ENCODE measurements around the gene SS18L1. TPM values are rescaled to one million over a fixed set of nuclear protein-coding genes. Genes with fewer than 3 reads are reported as not detected.
A peak's percentile ranks its signal among the peaks of the same experiment; 100 is the strongest.

SS18L1 gene
- total RNA-seq, 1 donor from 2014 or later, result 19.9 TPM

- H3K9me3 Mint-ChIP-seq (ENCODE audit: unreplicated experiment), result no peaks in the 10 kb centered on the region
- no peaks in the 10 kb centered on the region for H3K27me3 Mint-ChIP-seq (ENCODE audit: unreplicated experiment)
- no peak for DNase-seq (ENCODE audit: extremely low spot score, unreplicated experiment)
- H3K4me1 Mint-ChIP-seq (ENCODE audit: unreplicated experiment), result peaks cover 24% of the 10 kb centered on the region
- TF ChIP-seq, protein P1, sequence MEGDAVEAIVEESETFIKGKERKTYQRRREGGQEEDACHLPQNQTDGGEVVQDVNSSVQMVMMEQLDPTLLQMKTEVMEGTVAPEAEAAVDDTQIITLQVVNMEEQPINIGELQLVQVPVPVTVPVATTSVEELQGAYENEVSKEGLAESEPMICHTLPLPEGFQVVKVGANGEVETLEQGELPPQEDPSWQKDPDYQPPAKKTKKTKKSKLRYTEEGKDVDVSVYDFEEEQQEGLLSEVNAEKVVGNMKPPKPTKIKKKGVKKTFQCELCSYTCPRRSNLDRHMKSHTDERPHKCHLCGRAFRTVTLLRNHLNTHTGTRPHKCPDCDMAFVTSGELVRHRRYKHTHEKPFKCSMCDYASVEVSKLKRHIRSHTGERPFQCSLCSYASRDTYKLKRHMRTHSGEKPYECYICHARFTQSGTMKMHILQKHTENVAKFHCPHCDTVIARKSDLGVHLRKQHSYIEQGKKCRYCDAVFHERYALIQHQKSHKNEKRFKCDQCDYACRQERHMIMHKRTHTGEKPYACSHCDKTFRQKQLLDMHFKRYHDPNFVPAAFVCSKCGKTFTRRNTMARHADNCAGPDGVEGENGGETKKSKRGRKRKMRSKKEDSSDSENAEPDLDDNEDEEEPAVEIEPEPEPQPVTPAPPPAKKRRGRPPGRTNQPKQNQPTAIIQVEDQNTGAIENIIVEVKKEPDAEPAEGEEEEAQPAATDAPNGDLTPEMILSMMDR (IDR thresholded peaks at IDR 0.05), result no peak
- no peak overlapping the region for H3K4me3 Mint-ChIP-seq (ENCODE audit: unreplicated experiment)
- H3K36me3 Mint-ChIP-seq (ENCODE audit: unreplicated experiment), result peaks cover 24% of the 10 kb centered on the region
- no peak overlapping the region for H3K27ac Mint-ChIP-seq (ENCODE audit: unreplicated experiment)
Measured at GRCh38 chr20:62201173-62202082, 57.9 kb downstream of the SS18L1 start.

DNA sequence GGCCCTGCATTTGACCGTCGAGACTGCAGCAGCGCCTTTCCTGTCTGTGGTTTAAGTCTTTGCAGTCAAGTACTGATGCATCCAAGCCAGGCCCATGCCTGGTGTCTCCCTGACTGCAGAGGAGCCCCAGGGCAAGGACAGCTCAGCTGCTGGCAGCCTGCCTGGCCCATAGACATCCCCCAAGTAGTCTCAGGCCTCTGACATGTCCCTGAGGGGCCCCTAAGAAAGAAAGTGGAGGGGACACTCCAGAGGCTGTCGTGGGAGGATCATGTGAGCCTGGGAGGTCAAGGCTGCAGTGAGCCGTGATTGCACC is 58.5 kb downstream of the SS18L1 start:
- Mint-ChIP-seq H3K4me3 (ENCODE audit: unreplicated experiment) (no peak overlapping the region), H3K9me3 (ENCODE audit: unreplicated experiment) (no peaks in the 10 kb centered on the region), H3K36me3 (ENCODE audit: unreplicated experiment) (peaks cover 24% of the 10 kb centered on the region), H3K27me3 (ENCODE audit: unreplicated experiment) (no peaks in the 10 kb centered on the region), H3K27ac (ENCODE audit: unreplicated experiment) (no peak overlapping the region), H3K4me1 (ENCODE audit: unreplicated experiment) (peaks cover 26% of the 10 kb centered on the region)
- DNase-seq (ENCODE audit: extremely low spot score, unreplicated experiment), result no peak
- TF ChIP-seq, protein P1 (IDR thresholded peaks at IDR 0.05), result no peak

DNA sequence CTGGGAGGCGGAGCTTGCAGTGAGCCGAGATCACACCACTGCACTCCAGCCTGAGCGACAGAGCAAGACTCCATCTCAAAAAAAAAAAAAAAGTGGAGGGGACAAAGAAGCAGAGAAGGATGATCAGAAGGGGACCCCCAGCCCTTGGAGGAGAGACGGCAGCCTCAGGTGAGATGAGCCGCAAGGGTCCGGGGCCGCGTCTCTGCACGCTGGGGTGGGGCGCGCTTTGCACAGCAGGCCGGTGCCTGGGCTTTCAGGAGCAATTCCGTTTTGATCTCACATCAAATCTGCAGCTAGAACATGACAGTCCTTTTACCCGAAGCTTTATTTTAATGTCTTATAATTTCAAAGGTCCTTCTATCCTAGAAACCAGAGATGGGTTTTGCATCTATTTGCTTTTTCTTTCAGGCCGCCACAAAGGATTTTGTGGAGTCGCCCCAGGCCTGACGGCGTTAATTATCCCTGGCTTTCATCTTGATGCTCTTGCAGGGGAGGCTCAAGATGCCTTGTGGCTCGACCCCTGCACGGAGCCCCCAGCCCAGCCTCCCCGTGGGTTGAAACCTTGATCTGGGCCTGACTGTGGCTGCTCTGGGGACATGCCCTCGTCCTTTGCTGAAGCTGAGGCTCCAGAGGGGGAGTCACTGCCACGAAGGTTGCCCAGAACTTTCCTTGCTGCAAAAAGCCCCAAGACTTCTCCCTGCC is 59.3 kb downstream of the SS18L1 start:
- TF ChIP-seq, protein P1 (IDR thresholded peaks at IDR 0.05), result no peak
- Mint-ChIP-seq H3K9me3 (ENCODE audit: unreplicated experiment) (no peaks in the 10 kb centered on the region), H3K36me3 (ENCODE audit: unreplicated experiment) (peaks cover 24% of the 10 kb centered on the region), H3K4me3 (ENCODE audit: unreplicated experiment) (no peak overlapping the region), H3K27ac (ENCODE audit: unreplicated experiment) (peak overlapping the region; percentile 31), H3K27me3 (ENCODE audit: unreplicated experiment) (no peaks in the 10 kb centered on the region), H3K4me1 (ENCODE audit: unreplicated experiment) (peaks cover 31% of the 10 kb centered on the region)
- DNase-seq (ENCODE audit: extremely low spot score, unreplicated experiment), result no peak

- TF ChIP-seq, protein P1 (IDR thresholded peaks at IDR 0.05), result no peak
- peaks cover 20% of the 10 kb centered on the region for H3K36me3 Mint-ChIP-seq (ENCODE audit: unreplicated experiment)
- no peak overlapping the region for H3K4me3 Mint-ChIP-seq (ENCODE audit: unreplicated experiment)
- no peaks in the 10 kb centered on the region for H3K27me3 Mint-ChIP-seq (ENCODE audit: unreplicated experiment)
- H3K9me3 Mint-ChIP-seq (ENCODE audit: unreplicated experiment), result no peaks in the 10 kb centered on the region
- H3K4me1 Mint-ChIP-seq (ENCODE audit: unreplicated experiment), result peaks cover 31% of the 10 kb centered on the region
- peak overlapping the region; percentile 31 for H3K27ac Mint-ChIP-seq (ENCODE audit: unreplicated experiment)
- DNase-seq (ENCODE audit: extremely low spot score, unreplicated experiment), result no peak
Measured at GRCh38 chr20:62203378-62204030, 59.9 kb downstream of the SS18L1 start.
